GM23338 (cell line): ENCODE measurements around the gene PPP1R3G. TPM values are rescaled to one million over a fixed set of nuclear protein-coding genes. Genes with fewer than 3 reads are reported as not detected.

Experiments
- ATAC-seq: fragments of 200-7000 bp; cut with Tn5 transposase; 3 replicates; pipeline ENCODE4 v1.9.1; 2020
- DNase-seq: peaks from one replicate; pipeline ENCODE4 v3.0.0-alpha.2; 2015; ENCODE audit warnings: low spot score
- H2AFZ ChIP-seq: fragments of 200-600 bp; sonication (generic); 2 replicates; pipeline ENCODE4 v1.8.0; 2016; ENCODE audit warnings: antibody characterized with exemption, mild to moderate bottlenecking, moderate library complexity
- H3F3A ChIP-seq: fragments of 200-600 bp; sonication (generic); replicated peaks from 2 replicates; pipeline ENCODE4 v1.8.0; 2017; ENCODE audit warnings: antibody characterized with exemption, mixed run types, low read depth
- H3K27ac ChIP-seq: fragments of 200-600 bp; sonication (generic); 2 replicates; pipeline ENCODE4 v1.6.1; 2016; ENCODE audit warnings: low read depth
- H3K27me3 ChIP-seq: fragments of 200-600 bp; sonication (generic); 2 replicates; pipeline ENCODE4 v1.8.0; 2016; ENCODE audit warnings: mild to moderate bottlenecking, mixed run types, moderate library complexity; ENCODE audit not compliant: insufficient read depth
- H3K36me3 ChIP-seq: fragments of 200-600 bp; sonication (generic); 2 replicates; pipeline ENCODE4 v1.8.0; 2016; ENCODE audit warnings: mild to moderate bottlenecking; ENCODE audit not compliant: insufficient read depth
- H3K4me1 ChIP-seq: fragments of 200-600 bp; sonication (generic); 2 replicates; pipeline ENCODE4 v1.8.0; 2016; ENCODE audit warnings: mild to moderate bottlenecking, moderate library complexity; ENCODE audit not compliant: insufficient read depth
- H3K4me2 ChIP-seq: fragments of 200-600 bp; sonication (generic); 2 replicates; pipeline ENCODE4 v1.7.1; 2017; ENCODE audit warnings: mixed run types
- H3K4me3 ChIP-seq: fragments of 200-600 bp; sonication (generic); 2 replicates; pipeline ENCODE4 v1.6.1; 2016; ENCODE audit warnings: mixed run types
- H3K79me2 ChIP-seq: fragments of 200-600 bp; sonication (generic); replicated peaks from 2 replicates; pipeline ENCODE4 v1.8.0; 2017; ENCODE audit warnings: mild to moderate bottlenecking; ENCODE audit not compliant: insufficient read depth
- H3K9me2 ChIP-seq: fragments of 200-600 bp; sonication (generic); 2 replicates; pipeline ENCODE4 v1.8.0; 2017; ENCODE audit not compliant: insufficient read depth
- H4K20me1 ChIP-seq: fragments of 200-600 bp; sonication (generic); replicated peaks from 2 replicates; pipeline ENCODE4 v1.8.0; 2017; ENCODE audit warnings: mild to moderate bottlenecking; ENCODE audit not compliant: insufficient read depth
- H3K27ac Mint-ChIP-seq: 2 replicates; pipeline ENCODE4 v1.8.0; 2020; ENCODE audit warnings: inconsistent platforms, mild to moderate bottlenecking, moderate library complexity, mixed read lengths
- H3K27me3 Mint-ChIP-seq: 3 replicates; pipeline ENCODE4 v1.8.0; 2022; ENCODE audit warnings: low read depth, mild to moderate bottlenecking, moderate library complexity, mixed read lengths, inconsistent platforms; ENCODE audit not compliant: insufficient read depth, poor library complexity
- H3K36me3 Mint-ChIP-seq: 3 replicates; pipeline ENCODE4 v1.8.0; 2021; ENCODE audit warnings: low read depth, mild to moderate bottlenecking, inconsistent platforms, moderate library complexity, mixed read lengths
- H3K4me1 Mint-ChIP-seq: 3 replicates; pipeline ENCODE4 v1.8.0; 2020; ENCODE audit warnings: mild to moderate bottlenecking, inconsistent platforms, mixed read lengths
- H3K4me3 Mint-ChIP-seq: 3 replicates; pipeline ENCODE4 v1.8.0; 2021; ENCODE audit warnings: moderate library complexity, mild to moderate bottlenecking, inconsistent platforms, mixed read lengths
- H3K9me3 Mint-ChIP-seq: 3 replicates; pipeline ENCODE4 v1.8.0; 2020; ENCODE audit warnings: moderate library complexity, mild to moderate bottlenecking, inconsistent platforms, mixed read lengths
- CREB1 ChIP-seq: fragments of 250-450 bp; sonication (Bioruptor Pico); IDR thresholded peaks from 2 replicates; pipeline ENCODE4 v1.5.0; 2020; ENCODE audit warnings: low read depth, mild to moderate bottlenecking, moderate library complexity
- EZH2 ChIP-seq: fragments of 200-600 bp; sonication (generic); IDR thresholded peaks from one replicate; pipeline ENCODE4 v1.8.0; 2017; ENCODE audit warnings: antibody characterized with exemption, mild to moderate bottlenecking, low read depth; ENCODE audit not compliant: unreplicated experiment
- EZH2phosphoT487 ChIP-seq: fragments of 200-600 bp; sonication (generic); IDR thresholded peaks from one replicate; pipeline ENCODE4 v1.8.1; 2018; ENCODE audit warnings: antibody characterized with exemption; ENCODE audit not compliant: unreplicated experiment
- JUNB ChIP-seq: IDR thresholded peaks from one replicate; pipeline ENCODE4 v1.6.1; 2016; ENCODE audit warnings: antibody characterized with exemption; ENCODE audit not compliant: unreplicated experiment
- NANOG ChIP-seq: IDR thresholded peaks from 2 replicates; pipeline ENCODE4 v1.6.1; 2016; ENCODE audit warnings: antibody characterized with exemption, borderline replicate concordance
- POLR2AphosphoS5 ChIP-seq: IDR thresholded peaks from 2 replicates; pipeline ENCODE4 v1.6.1; 2016; ENCODE audit warnings: antibody characterized with exemption, low read depth
- REST ChIP-seq: IDR thresholded peaks from one replicate; pipeline ENCODE4 v1.6.1; 2018; ENCODE audit warnings: antibody characterized with exemption; ENCODE audit not compliant: unreplicated experiment
- STAT1 ChIP-seq: IDR thresholded peaks from one replicate; pipeline ENCODE4 v1.6.1; 2016; ENCODE audit warnings: antibody characterized with exemption; ENCODE audit not compliant: unreplicated experiment
- ZNF114 ChIP-seq: fragments of 250-450 bp; sonication (Bioruptor Pico); IDR thresholded peaks from 2 replicates; pipeline ENCODE4 v1.5.0; 2020; ENCODE audit warnings: mild to moderate bottlenecking, moderate library complexity
- ZNF331 ChIP-seq: fragments of 250-450 bp; sonication (Bioruptor Pico); IDR thresholded peaks from 2 replicates; pipeline ENCODE4 v1.5.0; 2020; ENCODE audit warnings: low read depth, mild to moderate bottlenecking, moderate library complexity
- ZNF462 ChIP-seq: fragments of 250-450 bp; sonication (Bioruptor Pico); IDR thresholded peaks from 2 replicates; pipeline ENCODE4 v1.5.0; 2020; ENCODE audit warnings: mild to moderate bottlenecking, moderate library complexity
- polyA plus RNA-seq: library from polyadenylated mRNA; unstranded; fragments of >200 nt; fragmentation: Nextera tagmentation; extraction: Ambion mirVana; gene quantifications from 2 replicates; pipeline ENCODE4 v1.2.1, GENCODE V29; 2016
- total RNA-seq: library from RNA; depleted of rRNA; stranded (reverse); fragments of >200 nt; shearing (Covaris generic); gene quantifications from 2 replicates; pipeline ENCODE4 v1.2.3, GENCODE V29; 2014
- TF ChIP-seq, protein P1 (sequence below), 2 experiments: fragments of 200-600 bp in 1 of 2; sonication (generic) in 1 of 2; conservative IDR thresholded peaks; 2 replicates each; pipeline versions ENCODE4 v1.5.1 to v1.6.1; 2016 to 2017; ENCODE audit warnings: antibody characterized with exemption in 2 of 2, low read depth in 2 of 2, mild to moderate bottlenecking in 2 of 2, moderate library complexity in 1 of 2
- TF ChIP-seq, protein P2 (sequence below): IDR thresholded peaks from 2 replicates; pipeline ENCODE4 v1.6.1; 2016; ENCODE audit warnings: antibody characterized with exemption

Gene PPP1R3G
- total and polyA plus RNA-seq, 2 experiments from 2014 or later, result 0.13 to 0.24 TPM

DNA sequence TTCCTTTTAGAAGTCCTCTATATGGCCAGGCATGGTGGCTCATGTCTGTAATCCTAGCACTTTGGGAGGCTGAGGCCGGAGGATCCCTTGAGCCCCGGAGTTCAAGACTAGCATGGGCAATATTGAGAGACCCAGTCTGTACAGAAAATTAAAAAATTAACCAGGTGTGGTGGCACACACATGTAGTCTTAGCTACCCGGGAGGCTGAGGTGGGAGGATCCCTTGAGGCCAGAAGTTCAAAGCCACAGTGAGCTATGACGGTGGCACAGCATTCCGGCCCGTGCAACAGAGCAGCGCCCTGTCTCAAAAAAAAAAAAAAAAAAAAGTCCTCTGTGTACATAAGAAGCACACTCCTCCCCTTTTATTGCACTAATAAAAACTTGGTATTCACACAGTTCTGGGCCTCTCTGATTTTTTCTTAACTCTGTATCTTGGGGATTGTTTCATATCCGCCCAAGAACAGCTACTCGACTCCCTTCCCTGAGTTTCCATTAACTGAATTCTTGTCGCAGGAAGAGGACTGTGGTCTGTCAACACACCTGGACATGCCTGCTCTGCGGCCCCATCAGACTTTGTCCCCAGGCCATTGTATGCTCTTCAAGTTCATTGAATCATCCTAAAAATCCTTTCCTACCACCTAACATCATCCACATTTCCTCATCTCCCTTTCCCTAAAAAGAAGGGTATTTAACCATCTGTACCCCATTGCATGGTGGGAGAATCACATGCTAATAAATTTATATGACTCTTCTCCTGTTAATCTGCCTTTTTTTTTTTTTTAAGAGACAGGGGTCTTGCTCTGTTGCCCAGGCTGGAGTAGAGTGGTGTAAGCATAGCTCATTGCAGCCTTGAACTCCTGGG, 25.9 kb upstream of the PPP1R3G start:
- Mint-ChIP-seq H3K27me3 (peaks cover 7% of the 10 kb centered on the region), H3K36me3 (no peaks in the 10 kb centered on the region), H3K4me1 (peaks cover 4% of the 10 kb centered on the region), H3K9me3 (no peaks in the 10 kb centered on the region), H3K27ac (no peak overlapping the region), H3K4me3 (no peak overlapping the region)
- no peaks in the 10 kb centered on the region for H3K79me2 ChIP-seq
- no peaks in the 10 kb centered on the region for H4K20me1 ChIP-seq
- no peak overlapping the region for H2AFZ ChIP-seq
- H3K27me3 ChIP-seq, result no peaks in the 10 kb centered on the region
- no peaks in the 10 kb centered on the region for H3F3A ChIP-seq
- DNase-seq (no peak), ATAC-seq (no peak)
- no peaks in the 10 kb centered on the region for H3K9me2 ChIP-seq
- H3K4me2 ChIP-seq, result no peak overlapping the region
- H3K4me3 ChIP-seq, result no peak overlapping the region
- H3K27ac ChIP-seq, result no peak overlapping the region
- peaks cover 6% of the 10 kb centered on the region; the same call in 1 of the 2 replicates for H3K4me1 ChIP-seq
- H3K36me3 ChIP-seq, result no peaks in the 10 kb centered on the region
- TF ChIP-seq POLR2AphosphoS5, result no peak
- TF ChIP-seq NANOG, result no peak
- TF ChIP-seq JUNB, result no peak
- no peak for TF ChIP-seq ZNF462 (CRISPR knock-in tag)
- no peak for TF ChIP-seq EZH2phosphoT487
- TF ChIP-seq, protein P1, sequence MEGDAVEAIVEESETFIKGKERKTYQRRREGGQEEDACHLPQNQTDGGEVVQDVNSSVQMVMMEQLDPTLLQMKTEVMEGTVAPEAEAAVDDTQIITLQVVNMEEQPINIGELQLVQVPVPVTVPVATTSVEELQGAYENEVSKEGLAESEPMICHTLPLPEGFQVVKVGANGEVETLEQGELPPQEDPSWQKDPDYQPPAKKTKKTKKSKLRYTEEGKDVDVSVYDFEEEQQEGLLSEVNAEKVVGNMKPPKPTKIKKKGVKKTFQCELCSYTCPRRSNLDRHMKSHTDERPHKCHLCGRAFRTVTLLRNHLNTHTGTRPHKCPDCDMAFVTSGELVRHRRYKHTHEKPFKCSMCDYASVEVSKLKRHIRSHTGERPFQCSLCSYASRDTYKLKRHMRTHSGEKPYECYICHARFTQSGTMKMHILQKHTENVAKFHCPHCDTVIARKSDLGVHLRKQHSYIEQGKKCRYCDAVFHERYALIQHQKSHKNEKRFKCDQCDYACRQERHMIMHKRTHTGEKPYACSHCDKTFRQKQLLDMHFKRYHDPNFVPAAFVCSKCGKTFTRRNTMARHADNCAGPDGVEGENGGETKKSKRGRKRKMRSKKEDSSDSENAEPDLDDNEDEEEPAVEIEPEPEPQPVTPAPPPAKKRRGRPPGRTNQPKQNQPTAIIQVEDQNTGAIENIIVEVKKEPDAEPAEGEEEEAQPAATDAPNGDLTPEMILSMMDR (conservative IDR thresholded peaks at IDR 0.05; ENCODE audit: low read depth in 2 of 2), result no peak
- TF ChIP-seq STAT1, result no peak
- TF ChIP-seq, protein P2, sequence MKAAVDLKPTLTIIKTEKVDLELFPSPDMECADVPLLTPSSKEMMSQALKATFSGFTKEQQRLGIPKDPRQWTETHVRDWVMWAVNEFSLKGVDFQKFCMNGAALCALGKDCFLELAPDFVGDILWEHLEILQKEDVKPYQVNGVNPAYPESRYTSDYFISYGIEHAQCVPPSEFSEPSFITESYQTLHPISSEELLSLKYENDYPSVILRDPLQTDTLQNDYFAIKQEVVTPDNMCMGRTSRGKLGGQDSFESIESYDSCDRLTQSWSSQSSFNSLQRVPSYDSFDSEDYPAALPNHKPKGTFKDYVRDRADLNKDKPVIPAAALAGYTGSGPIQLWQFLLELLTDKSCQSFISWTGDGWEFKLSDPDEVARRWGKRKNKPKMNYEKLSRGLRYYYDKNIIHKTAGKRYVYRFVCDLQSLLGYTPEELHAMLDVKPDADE, result no peak
- no peak for TF ChIP-seq CREB1
- TF ChIP-seq REST, result no peak
- TF ChIP-seq ZNF331 (CRISPR knock-in tag), result no peak
- no peak for TF ChIP-seq ZNF114 (CRISPR knock-in tag)
- no peak for TF ChIP-seq EZH2
